Lower lobe of right lung (tissue), 2 donors: Measurements from ENCODE around the gene CD300H. TPM values are rescaled to one million over a fixed set of nuclear protein-coding genes. Genes with fewer than 3 reads are reported as not detected.

ENCODE experiments used
- ATAC-seq, 2 donors: fragments of 200-7000 bp; cut with Tn5 transposase; one replicate each; pipeline ENCODE4 v1.9.1; 2020 to 2022; ENCODE audit warnings: mild to moderate bottlenecking in 2 of 2, moderate library complexity in 2 of 2
- DNase-seq: peaks from one replicate; pipeline ENCODE4 v3.0.0-alpha.2; 2020
- H3K27ac ChIP-seq: fragments of 200-600 bp; one replicate; pipeline ENCODE4 v1.8.0; 2022
- H3K27me3 ChIP-seq: fragments of 200-600 bp; one replicate; pipeline ENCODE4 v1.8.0; 2022; ENCODE audit warnings: low read depth
- H3K36me3 ChIP-seq: fragments of 200-600 bp; one replicate; pipeline ENCODE4 v1.8.0; 2022; ENCODE audit warnings: mild to moderate bottlenecking
- H3K4me1 ChIP-seq: fragments of 200-600 bp; one replicate; pipeline ENCODE4 v1.8.0; 2022
- H3K4me3 ChIP-seq: fragments of 200-600 bp; one replicate; pipeline ENCODE4 v1.8.0; 2022; ENCODE audit warnings: mild to moderate bottlenecking
- H3K9me3 ChIP-seq: fragments of 200-600 bp; one replicate; pipeline ENCODE4 v1.8.0; 2022
- intact Hi-C: fragments of 100-400 bp; cut with DNase I; formaldehyde crosslinking; loops from one replicate; pipeline ENCODE4 v1.11.0; 2022
- total RNA-seq: library from RNA; stranded (reverse); fragmentation: NEBNext Ultra II Directional; extraction: Animal tissue kit (Norgen Biotek cat#: 25700); gene quantifications from one replicate; pipeline ENCODE4 v1.2.1, GENCODE V29; 2021
- TF ChIP-seq, protein P1 (sequence below): fragments of 200-600 bp; IDR thresholded peaks from one replicate; pipeline ENCODE4 v1.8.0; 2022; ENCODE audit warnings: antibody characterized with exemption, mild to moderate bottlenecking
- donor health status: DM: no; HTN: yes; CAD: no; lungs with severe emphysema.

Gene CD300H
- total RNA-seq, 1 donor from 2014 or later: 0.92 TPM

DNA sequence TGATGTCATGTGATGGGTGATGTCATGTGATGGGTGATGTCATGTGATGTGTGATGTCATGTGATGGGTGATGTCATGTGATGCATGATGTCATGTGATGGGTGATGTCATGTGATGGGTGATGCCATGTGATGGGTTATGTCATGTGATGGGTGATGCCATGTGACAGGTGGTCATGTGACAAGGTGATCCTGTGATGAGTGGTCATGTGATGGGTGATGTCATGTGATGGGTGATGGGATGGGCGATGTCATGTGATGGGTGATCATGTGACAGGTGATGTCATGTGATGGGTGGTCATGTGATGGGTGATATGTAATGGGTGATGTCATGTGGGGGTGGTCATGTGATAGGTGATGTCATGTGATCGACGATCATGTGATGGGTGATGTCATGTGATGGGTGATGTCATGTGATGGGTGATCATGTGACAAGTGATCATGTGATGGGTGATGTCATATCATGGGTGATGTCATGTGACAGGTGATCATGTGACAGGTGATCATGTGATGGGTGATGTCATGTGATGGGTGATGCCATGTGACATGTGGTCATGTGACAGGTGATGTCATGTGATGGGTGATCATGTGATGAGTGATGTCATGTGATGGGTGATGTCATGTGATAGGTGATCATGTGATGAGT, 53.2 kb downstream of the CD300H start:
- Histone ChIP-seq H3K9me3 (no peaks in the 10 kb centered on the region), H3K36me3 (no peaks in the 10 kb centered on the region), H3K4me3 (no peak overlapping the region), H3K27me3 (no peaks in the 10 kb centered on the region), H3K27ac (no peak overlapping the region), H3K4me1 (no peaks in the 10 kb centered on the region)
- TF ChIP-seq, protein P1, sequence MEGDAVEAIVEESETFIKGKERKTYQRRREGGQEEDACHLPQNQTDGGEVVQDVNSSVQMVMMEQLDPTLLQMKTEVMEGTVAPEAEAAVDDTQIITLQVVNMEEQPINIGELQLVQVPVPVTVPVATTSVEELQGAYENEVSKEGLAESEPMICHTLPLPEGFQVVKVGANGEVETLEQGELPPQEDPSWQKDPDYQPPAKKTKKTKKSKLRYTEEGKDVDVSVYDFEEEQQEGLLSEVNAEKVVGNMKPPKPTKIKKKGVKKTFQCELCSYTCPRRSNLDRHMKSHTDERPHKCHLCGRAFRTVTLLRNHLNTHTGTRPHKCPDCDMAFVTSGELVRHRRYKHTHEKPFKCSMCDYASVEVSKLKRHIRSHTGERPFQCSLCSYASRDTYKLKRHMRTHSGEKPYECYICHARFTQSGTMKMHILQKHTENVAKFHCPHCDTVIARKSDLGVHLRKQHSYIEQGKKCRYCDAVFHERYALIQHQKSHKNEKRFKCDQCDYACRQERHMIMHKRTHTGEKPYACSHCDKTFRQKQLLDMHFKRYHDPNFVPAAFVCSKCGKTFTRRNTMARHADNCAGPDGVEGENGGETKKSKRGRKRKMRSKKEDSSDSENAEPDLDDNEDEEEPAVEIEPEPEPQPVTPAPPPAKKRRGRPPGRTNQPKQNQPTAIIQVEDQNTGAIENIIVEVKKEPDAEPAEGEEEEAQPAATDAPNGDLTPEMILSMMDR: no peak
- intact Hi-C loops: no loop called here
- DNase-seq (no peak), ATAC-seq (no peak)

DNA sequence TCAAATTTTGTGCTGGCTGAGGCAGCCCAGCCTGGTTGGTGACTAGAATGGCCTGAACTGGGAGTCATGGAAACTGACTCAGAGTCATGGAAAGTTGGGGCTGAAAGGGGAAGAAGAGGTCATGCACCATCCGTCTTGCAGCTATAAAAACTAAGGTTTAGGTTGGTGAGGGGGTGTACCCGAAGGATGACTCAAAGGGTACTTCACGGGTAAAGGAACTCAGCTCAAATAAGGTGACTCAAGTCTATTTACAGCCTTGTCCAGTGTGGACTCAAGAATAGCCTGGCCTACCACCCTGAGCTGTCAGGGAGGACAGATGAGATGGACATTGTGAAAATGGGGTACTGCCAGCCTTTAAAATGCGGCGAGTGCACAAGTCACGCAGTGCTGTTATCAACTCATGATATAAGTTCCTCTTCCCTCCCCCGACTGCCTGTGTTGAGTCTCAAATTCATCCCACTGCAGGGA, 54.7 kb downstream of the CD300H start:
- ATAC-seq (peak; percentile 68 to 80), DNase-seq (no peak)
- intact Hi-C loops: no loop called here
- no peaks in the 10 kb centered on the region for H3K36me3 ChIP-seq
- no peak overlapping the region for H3K4me3 ChIP-seq
- TF ChIP-seq, protein P1: no peak
- no peaks in the 10 kb centered on the region for H3K9me3 ChIP-seq
- peak overlapping the region; percentile 56 for H3K27ac ChIP-seq
- no peaks in the 10 kb centered on the region for H3K4me1 ChIP-seq
- no peaks in the 10 kb centered on the region for H3K27me3 ChIP-seq

DNA sequence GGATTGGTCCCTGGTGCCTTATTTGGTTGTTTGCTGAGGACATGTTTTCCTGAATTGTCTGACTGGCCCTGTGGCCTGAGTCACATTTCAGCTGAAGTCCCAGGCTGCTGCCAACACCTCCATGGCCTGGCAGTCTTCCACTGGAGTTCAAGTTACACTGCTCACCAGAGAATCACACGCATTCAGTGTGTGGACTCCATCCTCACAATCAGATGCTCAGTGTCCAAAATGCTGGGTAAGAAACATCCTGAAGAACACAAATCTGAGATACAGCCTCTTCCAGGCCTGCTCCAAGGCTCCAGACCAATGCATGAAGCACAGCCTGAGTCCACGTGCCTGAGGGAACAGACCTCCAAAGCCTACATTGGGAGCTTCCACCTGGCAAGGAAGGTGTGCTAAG, 55.3 kb downstream of the CD300H start:
- H3K9me3 ChIP-seq: no peaks in the 10 kb centered on the region
- no peak for ATAC-seq
- H3K4me1 ChIP-seq: no peaks in the 10 kb centered on the region
- no peaks in the 10 kb centered on the region for H3K27me3 ChIP-seq
- H3K36me3 ChIP-seq: no peaks in the 10 kb centered on the region
- H3K27ac ChIP-seq: peak overlapping the region; percentile 56
- intact Hi-C loops: no loop called here
- no peak overlapping the region for H3K4me3 ChIP-seq
- no peak for DNase-seq
- TF ChIP-seq, protein P1: no peak

Other genes with a start within 250 kb of the CD300H start
- gene KIF19, start 241.3 kb downstream of the CD300H start, total RNA-seq: 3.6 TPM
- gene BTBD17, start 205.6 kb downstream of the CD300H start, total RNA-seq: not detected
- gene GPR142, start 200.0 kb downstream of the CD300H start, total RNA-seq: not detected
- 58.2 TPM for gene GPRC5C, start 135.4 kb downstream of the CD300H start, total RNA-seq
- 27.8 TPM for gene CD300A, start 100.9 kb downstream of the CD300H start, total RNA-seq
- gene CD300LB, start 36.0 kb downstream of the CD300H start, total RNA-seq: 1.5 TPM
- gene CD300C, start 21.4 kb downstream of the CD300H start, total RNA-seq: 13.9 TPM
- gene CD300LD, start 24.8 kb upstream of the CD300H start, total RNA-seq: not detected
- gene CD300E, start 56.2 kb upstream of the CD300H start, total RNA-seq: 7.3 TPM
- gene CD300LF, start 145.4 kb upstream of the CD300H start, total RNA-seq: 66.2 TPM
- gene RAB37, start 169.7 kb upstream of the CD300H start, total RNA-seq: 7.4 TPM
- 35.7 TPM for gene NHERF1, start 181.1 kb upstream of the CD300H start, total RNA-seq
- 48.6 TPM for gene NAT9, start 208.8 kb upstream of the CD300H start, total RNA-seq